ENCODE data around the gene UNC13D. TPM values are rescaled to one million over a fixed set of nuclear protein-coding genes. Genes with fewer than 3 reads are reported as not detected.

Gene UNC13D
- total RNA-seq, 4 donors from 2014 or later, result 5.9 to 10.0 (median 9.0) TPM

DNA sequence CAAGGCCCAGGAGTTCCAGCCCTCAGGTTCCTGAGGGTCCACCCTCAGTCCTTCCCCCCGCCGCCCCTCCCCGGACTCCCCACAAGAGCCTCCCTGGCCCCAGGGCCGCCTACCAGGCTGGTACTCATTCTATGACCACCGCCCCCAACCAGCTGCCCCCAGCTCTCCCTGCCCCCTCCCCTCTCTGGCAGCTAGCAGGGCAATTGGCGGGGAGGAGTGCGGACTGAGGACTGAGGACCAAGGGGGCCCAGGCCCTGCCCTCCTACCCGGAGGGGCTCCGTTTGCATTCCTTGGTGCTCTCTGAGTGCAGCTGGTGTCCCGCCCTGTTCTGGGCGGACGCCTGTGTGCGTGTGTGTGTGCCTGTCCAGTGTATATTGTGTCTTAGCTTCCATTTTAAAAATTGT is 19.1 kb downstream of the UNC13D start:
- Histone ChIP-seq H3K4me3 (no peak overlapping the region), H3K4me1 (peaks cover 26 to 45% (median 34%) of the 10 kb centered on the region in 4 donors), H3K9me3 (no peaks in the 10 kb centered on the region), H3K36me3 (peaks cover 12 to 79% (median 66%) of the 10 kb centered on the region in 4 donors), H3K27me3 (no peaks in the 10 kb centered on the region), H3K27ac (replicated peaks in 1 of 4) (peak overlapping the region; percentile 44 to 84 (median 50))
- TF ChIP-seq EP300 (IDR thresholded peaks at IDR 0.05), result no peak
- no peak for TF ChIP-seq CTCF (IDR thresholded peaks at IDR 0.05)
- TF ChIP-seq POLR2A (IDR thresholded peaks at IDR 0.05; ENCODE audit: low read depth), result no peak
- no peak for TF ChIP-seq POLR2AphosphoS5 (IDR thresholded peaks at IDR 0.05)
- WGBS, result 51% methylated on average over 4 of the region's 13 CpGs
- DNase-seq (ENCODE audit: extremely low spot score), result no peak
- intact Hi-C loops (cut with DNase I), result loop anchor here (10.0 kb wide), 1 partner anchor 60 kb away; the partner anchor contains the start of gene GALK1

DNA sequence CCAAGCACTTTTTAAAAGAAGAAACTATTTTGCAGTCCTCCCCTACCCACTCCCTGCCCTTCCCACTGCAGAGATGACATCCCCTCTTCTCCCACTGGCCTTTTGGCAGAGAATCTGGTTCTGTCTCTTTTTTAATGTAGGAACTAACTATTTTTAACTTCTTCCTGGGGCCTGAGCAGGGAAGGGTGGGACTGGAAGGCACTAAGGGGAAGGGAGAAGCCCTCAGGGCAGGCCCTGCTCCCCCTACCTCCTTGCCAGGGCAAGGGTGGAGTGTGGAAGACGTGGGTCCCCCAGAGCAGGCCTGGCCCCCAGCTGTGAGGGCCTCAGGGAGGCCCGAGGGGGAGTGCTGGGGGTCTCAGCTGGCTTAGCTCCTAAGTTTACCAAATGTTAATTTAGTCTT is 19.5 kb downstream of the UNC13D start:
- Histone ChIP-seq H3K4me3 (no peak overlapping the region), H3K27ac (replicated peaks in 1 of 4) (peak overlapping the region; percentile 44 to 84 (median 50)), H3K27me3 (no peaks in the 10 kb centered on the region), H3K36me3 (peaks cover 17 to 79% (median 66%) of the 10 kb centered on the region in 4 donors), H3K9me3 (no peaks in the 10 kb centered on the region), H3K4me1 (peaks cover 26 to 45% (median 34%) of the 10 kb centered on the region in 4 donors)
- no peak for DNase-seq (ENCODE audit: extremely low spot score)
- intact Hi-C loops (cut with DNase I), result loop anchor here (10.0 kb wide), 1 partner anchor 60 kb away; the partner anchor contains the start of gene GALK1
- 60% methylated on average over 1 of the region's 2 CpGs for WGBS
- TF ChIP-seq POLR2A (IDR thresholded peaks at IDR 0.05; ENCODE audit: low read depth) (no peak), CTCF (IDR thresholded peaks at IDR 0.05) (no peak), EP300 (IDR thresholded peaks at IDR 0.05) (no peak), POLR2AphosphoS5 (IDR thresholded peaks at IDR 0.05) (no peak)

- H3K4me1 ChIP-seq, result peaks cover 26 to 45% (median 34%) of the 10 kb centered on the region in 4 donors
- no peaks in the 10 kb centered on the region for H3K27me3 ChIP-seq
- H3K4me3 ChIP-seq, result no peak overlapping the region
- WGBS, result 87% methylated on average over 10 of the region's 13 CpGs
- H3K27ac ChIP-seq (replicated peaks in 1 of 4), result peak overlapping the region in 2 of 4 donors; percentile 2 to 84
- TF ChIP-seq POLR2AphosphoS5 (IDR thresholded peaks at IDR 0.05), result no peak
- TF ChIP-seq EP300 (IDR thresholded peaks at IDR 0.05), result no peak
- no peak for TF ChIP-seq POLR2A (IDR thresholded peaks at IDR 0.05; ENCODE audit: low read depth)
- no peak for TF ChIP-seq CTCF (IDR thresholded peaks at IDR 0.05)
- peaks cover 21 to 82% (median 71%) of the 10 kb centered on the region in 4 donors for H3K36me3 ChIP-seq
- H3K9me3 ChIP-seq, result no peaks in the 10 kb centered on the region
- DNase-seq (ENCODE audit: extremely low spot score), result no peak
- intact Hi-C loops (cut with DNase I), result loop anchor here (10.0 kb wide), 1 partner anchor 59 kb away; the partner anchor contains the start of gene GALK1
Measured at GRCh38 chr17:75824050-75824552, 20.1 kb downstream of the UNC13D start.

DNA sequence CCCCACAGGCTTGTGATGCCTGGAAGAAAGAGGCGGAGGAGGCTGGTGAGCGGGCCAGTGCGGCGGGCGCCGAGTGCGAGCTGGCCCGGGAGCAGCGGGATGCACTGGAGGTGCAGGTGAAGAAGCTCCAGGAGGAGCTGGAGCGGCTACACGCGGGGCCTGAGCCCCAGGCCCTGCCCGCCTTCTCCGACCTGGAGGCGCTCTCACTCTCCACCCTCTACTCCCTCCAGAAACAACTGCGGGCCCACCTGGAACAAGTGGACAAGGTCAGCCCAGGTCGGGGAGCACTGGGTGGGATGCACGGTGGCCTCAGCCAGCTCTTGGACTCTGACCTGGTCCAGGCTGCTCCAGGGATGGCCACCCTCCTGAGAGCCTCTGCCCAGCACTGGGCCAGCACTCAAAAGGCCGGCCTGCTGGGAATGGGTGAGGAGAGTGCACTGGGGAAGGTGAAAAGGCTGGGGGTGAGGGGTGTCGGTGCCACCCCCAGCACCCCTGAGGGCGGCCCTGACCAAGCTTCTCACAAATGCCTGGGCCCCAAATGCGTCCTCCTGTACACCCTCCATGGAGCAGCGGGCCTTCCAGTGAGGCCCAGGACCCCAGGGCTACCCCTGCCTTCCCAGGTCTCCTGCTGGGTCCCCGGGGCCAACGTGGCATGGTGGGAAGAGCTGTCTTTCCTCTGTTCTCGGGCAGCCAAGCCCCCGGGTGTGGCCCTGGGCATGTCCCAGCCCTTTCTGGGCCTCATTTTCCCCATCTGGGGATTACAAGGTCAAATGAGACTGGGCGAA is 20.8 kb downstream of the UNC13D start:
- Histone ChIP-seq H3K4me3 (no peak overlapping the region), H3K36me3 (peaks cover 28 to 82% (median 75%) of the 10 kb centered on the region in 4 donors), H3K27me3 (no peaks in the 10 kb centered on the region), H3K27ac (replicated peaks in 1 of 4) (peak overlapping the region in 1 of 4 donors; percentile 2), H3K9me3 (no peaks in the 10 kb centered on the region), H3K4me1 (peaks cover 25 to 43% (median 32%) of the 10 kb centered on the region in 4 donors)
- DNase-seq (ENCODE audit: extremely low spot score), result no peak
- intact Hi-C loops (cut with DNase I), result loop anchor here (10.0 kb wide), 1 partner anchor 59 kb away; the partner anchor contains the start of gene GALK1
- 88% methylated on average over 16 of the region's 28 CpGs for WGBS
- no peak for TF ChIP-seq EP300 (IDR thresholded peaks at IDR 0.05)
- TF ChIP-seq POLR2A (IDR thresholded peaks at IDR 0.05; ENCODE audit: low read depth), result no peak
- TF ChIP-seq CTCF (IDR thresholded peaks at IDR 0.05), result no peak
- no peak for TF ChIP-seq POLR2AphosphoS5 (IDR thresholded peaks at IDR 0.05)

All from esophagus muscularis mucosa (tissue), 4 donors.